ENCODE results near the gene COG7.
"Not testable (repeated sequence)": the region's sequence is repeated elsewhere in the genome, so short reads cannot be mapped to it uniquely, and the experiment has no call there.

Gene COG7

GRCh38 chr16:23466162-23466885 lies 13.3 kb upstream of the COG7 start:
- TF ChIP-seq BHLHE40 (IDR thresholded peaks at IDR 0.05; ENCODE audit: borderline replicate concordance) (no peak), FOXK2 (IDR thresholded peaks at IDR 0.05) (no peak), ZNF384 (IDR thresholded peaks at IDR 0.05) (no peak), LEF1 (IDR thresholded peaks at IDR 0.05; ENCODE audit: borderline replicate concordance) (no peak), ARNT (IDR thresholded peaks at IDR 0.05) (no peak)
- CTCF ChIA-PET: no interaction called here
- no peak for DNase-seq (ENCODE audit: extremely low spot score)
- POLR2A ChIA-PET: no interaction called here

DNA sequence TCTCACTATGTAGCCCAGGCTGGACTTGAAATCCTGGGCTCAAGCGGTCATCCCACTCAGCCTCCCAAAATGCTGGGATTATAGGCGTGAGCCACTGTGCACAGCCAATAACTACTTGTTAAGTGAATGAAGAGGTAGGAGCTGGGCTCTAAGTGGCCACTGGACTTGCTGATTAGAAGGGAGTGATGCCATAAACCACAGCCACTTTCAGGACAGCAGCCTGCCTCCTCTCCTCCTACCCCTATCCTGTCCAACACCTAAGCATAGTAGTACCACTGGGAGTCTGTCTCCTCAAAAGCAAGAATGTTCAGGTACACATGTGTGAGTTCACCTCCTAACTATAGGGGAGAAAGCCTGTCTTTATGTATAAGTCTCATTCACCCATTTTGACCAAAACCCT lies 12.2 kb upstream of the COG7 start:
- POLR2A ChIA-PET: no interaction called here
- TF ChIP-seq SUZ12 (IDR thresholded peaks at IDR 0.05) (no peak), ZNF384 (IDR thresholded peaks at IDR 0.05) (no peak), L3MBTL2 (conservative IDR thresholded peaks at IDR 0.05) (no peak), LEF1 (IDR thresholded peaks at IDR 0.05; ENCODE audit: borderline replicate concordance) (no peak), PKNOX1 (IDR thresholded peaks at IDR 0.05) (no peak), SP1 (IDR thresholded peaks at IDR 0.05) (no peak), ELF4 (IDR thresholded peaks at IDR 0.05) (no peak), CTBP1 (IDR thresholded peaks at IDR 0.05; ENCODE audit: borderline replicate concordance) (no peak), FOXA1 (IDR thresholded peaks at IDR 0.05) (no peak)
- CTCF ChIA-PET: no interaction called here
- DNase-seq (ENCODE audit: extremely low spot score): no peak

- DNase-seq (ENCODE audit: extremely low spot score): no peak
- ChIA-PET CTCF (no interaction called here), POLR2A (no interaction called here)
- TF ChIP-seq PKNOX1 (IDR thresholded peaks at IDR 0.05): no peak
- no peak for TF ChIP-seq SP1 (IDR thresholded peaks at IDR 0.05)
- no peak for TF ChIP-seq FOXK2 (IDR thresholded peaks at IDR 0.05)
- no peak for TF ChIP-seq FOXM1 (IDR thresholded peaks at IDR 0.05; ENCODE audit: borderline replicate concordance)
- no peak for TF ChIP-seq HDGF (IDR thresholded peaks at IDR 0.05; ENCODE audit: borderline replicate concordance)
- TF ChIP-seq TARDBP (IDR thresholded peaks at IDR 0.05): no peak
- TF ChIP-seq L3MBTL2 (conservative IDR thresholded peaks at IDR 0.05): no peak
- no peak for TF ChIP-seq ARNT (IDR thresholded peaks at IDR 0.05)
- no peak for TF ChIP-seq BHLHE40 (IDR thresholded peaks at IDR 0.05; ENCODE audit: borderline replicate concordance)
- TF ChIP-seq FOXA1 (IDR thresholded peaks at IDR 0.05): no peak
- TF ChIP-seq LEF1 (IDR thresholded peaks at IDR 0.05; ENCODE audit: borderline replicate concordance): no peak
- TF ChIP-seq ELF4 (IDR thresholded peaks at IDR 0.05): no peak
- TF ChIP-seq CTBP1 (IDR thresholded peaks at IDR 0.05; ENCODE audit: borderline replicate concordance): no peak
- no peak for TF ChIP-seq ZNF384 (IDR thresholded peaks at IDR 0.05)
- no peak for TF ChIP-seq NFRKB (IDR thresholded peaks at IDR 0.05)
- no peak for TF ChIP-seq SUZ12 (IDR thresholded peaks at IDR 0.05)
Measured at GRCh38 chr16:23464196-23464595, 11.2 kb upstream of the COG7 start.

GRCh38 chr16:23462994-23463393 lies 10.0 kb upstream of the COG7 start:
- CTCF ChIA-PET: interaction anchor here (0.7 kb wide), 1 partner anchor 32 kb away, joined by 3 read pairs; no protein-coding TSS in a partner anchor
- DNase-seq (ENCODE audit: extremely low spot score); POLR2A ChIA-PET: not testable (repeated sequence)

GRCh38 chr16:23453338-23454052 lies 506 bp upstream of the COG7 start:
- CTCF ChIA-PET: interaction anchor here (0.9 kb wide), 1 partner anchor 18 kb away, joined by 3 read pairs; no protein-coding TSS in a partner anchor
- no peak for DNase-seq (ENCODE audit: extremely low spot score)
- no peak for TF ChIP-seq ELF4 (IDR thresholded peaks at IDR 0.05)
- TF ChIP-seq BHLHE40 (IDR thresholded peaks at IDR 0.05; ENCODE audit: borderline replicate concordance): no peak
- TF ChIP-seq SUZ12 (IDR thresholded peaks at IDR 0.05): no peak
- no peak for TF ChIP-seq CTBP1 (IDR thresholded peaks at IDR 0.05; ENCODE audit: borderline replicate concordance)
- no peak for TF ChIP-seq PKNOX1 (IDR thresholded peaks at IDR 0.05)
- no peak for TF ChIP-seq ZNF384 (IDR thresholded peaks at IDR 0.05)
- no peak for TF ChIP-seq NFRKB (IDR thresholded peaks at IDR 0.05)
- no peak for TF ChIP-seq L3MBTL2 (conservative IDR thresholded peaks at IDR 0.05)
- no peak for TF ChIP-seq ARNT (IDR thresholded peaks at IDR 0.05)
- TF ChIP-seq HDGF (IDR thresholded peaks at IDR 0.05; ENCODE audit: borderline replicate concordance): no peak
- no peak for TF ChIP-seq FOXM1 (IDR thresholded peaks at IDR 0.05; ENCODE audit: borderline replicate concordance)
- no peak for TF ChIP-seq FOXK2 (IDR thresholded peaks at IDR 0.05)
- POLR2A ChIA-PET: interaction anchor here (1.2 to 1.6 kb wide), 2 partner anchors 8 to 104 kb away, joined by 4 to 5 read pairs; partner anchors contain the start of genes EARS2 and UBFD1

- TF ChIP-seq CTBP1 (IDR thresholded peaks at IDR 0.05; ENCODE audit: borderline replicate concordance): no peak
- no peak for TF ChIP-seq LEF1 (IDR thresholded peaks at IDR 0.05; ENCODE audit: borderline replicate concordance)
- TF ChIP-seq PKNOX1 (IDR thresholded peaks at IDR 0.05): no peak
- TF ChIP-seq FOXM1 (IDR thresholded peaks at IDR 0.05; ENCODE audit: borderline replicate concordance): no peak
- no peak for TF ChIP-seq L3MBTL2 (conservative IDR thresholded peaks at IDR 0.05)
- no peak for TF ChIP-seq TARDBP (IDR thresholded peaks at IDR 0.05)
- TF ChIP-seq ZNF384 (IDR thresholded peaks at IDR 0.05): no peak
- TF ChIP-seq SUZ12 (IDR thresholded peaks at IDR 0.05): no peak
- POLR2A ChIA-PET: interaction anchor here (1.6 kb wide), 1 partner anchor 9 kb away, joined by 5 read pairs; no protein-coding TSS in a partner anchor
- CTCF ChIA-PET: interaction anchor here (1.1 to 1.4 kb wide), 2 partner anchors 15 to 17 kb away, joined by 4 to 7 read pairs; no protein-coding TSS in a partner anchor
- DNase-seq (ENCODE audit: extremely low spot score): no peak
Measured at GRCh38 chr16:23452221-23452571, 793 bp downstream of the COG7 start.
